K562 (cell line): ENCODE results near the gene AKNAD1.

Experiments used
- BRD9 ChIP-seq: fragments of 450-650 bp; IDR thresholded peaks from 2 replicates; pipeline ENCODE4 v1.6.1; 2018; ENCODE audit warnings: low read depth; ENCODE audit not compliant: partially characterized antibody
- CTCF ChIP-seq, 3 experiments: IDR thresholded peaks in 2 of 3; conservative IDR thresholded peaks in 1 of 3; 2 replicates each; pipeline ENCODE4 v1.5.1; 2011 to 2012; ENCODE audit warnings: low read length in 3 of 3, mild to moderate bottlenecking in 3 of 3, control low read depth in 2 of 3, improper control_type of control experiment in 1 of 3, inconsistent platforms in 1 of 3, low read depth in 1 of 3, mixed read lengths in 1 of 3, moderate library complexity in 1 of 3; ENCODE audit not compliant: insufficient read depth in 2 of 3
- FOXM1 ChIP-seq, 2 experiments: fragments of 450-650 bp in 1 of 2; sonication (generic) in 1 of 2; formaldehyde crosslinking in 1 of 2; IDR thresholded peaks; 2 replicates each; pipeline versions ENCODE4 v1.6.1 to v1.9.0; 2017 to 2022; ENCODE audit warnings: low read depth in 2 of 2, mild to moderate bottlenecking in 2 of 2, missing genetic modification reagents in 1 of 2, moderate library complexity in 1 of 2
- PCBP2 ChIP-seq: fragments of 200-400 bp; formaldehyde crosslinking; IDR thresholded peaks from 2 replicates; pipeline ENCODE4 v1.6.1; 2018; ENCODE audit warnings: low read length, low read depth, mild to moderate bottlenecking, moderate library complexity; ENCODE audit not compliant: poor library complexity, severe bottlenecking
- RAD21 ChIP-seq, 2 experiments: fragments of 250-450 bp in 1 of 2; fragments of 450-650 bp in 1 of 2; sonication (Bioruptor Pico) in 1 of 2; formaldehyde crosslinking in 1 of 2; IDR thresholded peaks in 1 of 2; conservative IDR thresholded peaks in 1 of 2; 2 replicates each; pipeline versions ENCODE4 v1.4.0 to v1.8.0; 2020 to 2022; ENCODE audit warnings: mild to moderate bottlenecking in 2 of 2, moderate library complexity in 1 of 2
- RCOR1 ChIP-seq, 2 experiments: IDR thresholded peaks; 2 replicates each; pipeline ENCODE4 v1.6.1; 2012; ENCODE audit warnings: low read depth in 2 of 2, low read length in 2 of 2, borderline replicate concordance in 1 of 2, improper control_type of control experiment in 1 of 2
- SMAD1 ChIP-seq: fragments of 150-350 bp; IDR thresholded peaks from 2 replicates; pipeline ENCODE4 v1.6.1; 2014; ENCODE audit warnings: low read length, low read depth; ENCODE audit not compliant: partially characterized antibody
- ZNF561 ChIP-seq: fragments of 450-650 bp; formaldehyde crosslinking; conservative IDR thresholded peaks from 2 replicates; pipeline ENCODE4 v1.4.0; 2020; ENCODE audit warnings: mild to moderate bottlenecking, moderate library complexity

GRCh38 chr1:108851567-108851966, 5.3 kb downstream of the AKNAD1 start:
- TF ChIP-seq SMAD1 (no peak), RAD21 (CRISPR knock-in tag; conservative IDR thresholded peaks at IDR 0.05 in 1 of 2, IDR thresholded peaks at IDR 0.05 in 1 of 2) (no peak), PCBP2 (no peak), RCOR1 (IDR thresholded peaks at IDR 0.05; ENCODE audit: borderline replicate concordance in 1 of 2, low read depth in 2 of 2, low read length in 2 of 2) (no peak), BRD9 (no peak), FOXM1 (IDR thresholded peaks at IDR 0.05; ENCODE audit: low read depth) (no peak), FOXM1 (CRISPR knock-in tag; IDR thresholded peaks at IDR 0.05; ENCODE audit: low read depth) (no peak), CTCF (IDR thresholded peaks at IDR 0.05 in 2 of 3, conservative IDR thresholded peaks at IDR 0.05 in 1 of 3; ENCODE audit: insufficient read depth in 2 of 3, low read depth in 1 of 3, low read length in 3 of 3) (no peak), ZNF561 (CRISPR knock-in tag) (no peak)
